Measurements from ENCODE around the gene ZNF503.

DNA sequence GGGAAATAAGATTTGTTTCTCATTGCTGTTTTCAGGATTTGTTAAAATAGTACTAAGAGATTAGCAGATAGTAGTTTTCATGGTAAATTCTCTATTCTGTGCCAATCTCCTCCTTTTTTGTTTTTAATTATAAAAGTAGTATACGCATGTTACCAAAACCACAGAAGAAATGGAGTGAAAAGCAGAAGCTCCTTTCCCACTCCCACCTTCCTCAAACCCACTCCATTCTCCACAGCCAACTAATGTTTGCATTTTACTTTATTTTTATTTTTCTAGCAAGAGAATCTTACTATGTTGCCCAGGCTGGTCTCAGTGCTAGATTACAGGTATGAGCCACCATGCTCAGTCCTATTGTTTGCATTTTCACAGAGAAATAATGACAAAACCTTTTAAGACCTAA is 25.3 kb upstream of the ZNF503 start:
- no peak for TF ChIP-seq EZH2phosphoT487 (IDR thresholded peaks at IDR 0.05; ENCODE audit: borderline replicate concordance)
- TF ChIP-seq, protein P1, sequence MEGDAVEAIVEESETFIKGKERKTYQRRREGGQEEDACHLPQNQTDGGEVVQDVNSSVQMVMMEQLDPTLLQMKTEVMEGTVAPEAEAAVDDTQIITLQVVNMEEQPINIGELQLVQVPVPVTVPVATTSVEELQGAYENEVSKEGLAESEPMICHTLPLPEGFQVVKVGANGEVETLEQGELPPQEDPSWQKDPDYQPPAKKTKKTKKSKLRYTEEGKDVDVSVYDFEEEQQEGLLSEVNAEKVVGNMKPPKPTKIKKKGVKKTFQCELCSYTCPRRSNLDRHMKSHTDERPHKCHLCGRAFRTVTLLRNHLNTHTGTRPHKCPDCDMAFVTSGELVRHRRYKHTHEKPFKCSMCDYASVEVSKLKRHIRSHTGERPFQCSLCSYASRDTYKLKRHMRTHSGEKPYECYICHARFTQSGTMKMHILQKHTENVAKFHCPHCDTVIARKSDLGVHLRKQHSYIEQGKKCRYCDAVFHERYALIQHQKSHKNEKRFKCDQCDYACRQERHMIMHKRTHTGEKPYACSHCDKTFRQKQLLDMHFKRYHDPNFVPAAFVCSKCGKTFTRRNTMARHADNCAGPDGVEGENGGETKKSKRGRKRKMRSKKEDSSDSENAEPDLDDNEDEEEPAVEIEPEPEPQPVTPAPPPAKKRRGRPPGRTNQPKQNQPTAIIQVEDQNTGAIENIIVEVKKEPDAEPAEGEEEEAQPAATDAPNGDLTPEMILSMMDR (conservative IDR thresholded peaks at IDR 0.05; ENCODE audit: low read length): no peak
